Measurements from ENCODE around the gene SLC44A1. TPM values are rescaled to one million over a fixed set of nuclear protein-coding genes. Genes with fewer than 3 reads are reported as not detected.

SLC44A1 gene
- total RNA-seq, 4 donors from 2014 or later, result 45.3 to 74.9 (median 67.7) TPM

DNA sequence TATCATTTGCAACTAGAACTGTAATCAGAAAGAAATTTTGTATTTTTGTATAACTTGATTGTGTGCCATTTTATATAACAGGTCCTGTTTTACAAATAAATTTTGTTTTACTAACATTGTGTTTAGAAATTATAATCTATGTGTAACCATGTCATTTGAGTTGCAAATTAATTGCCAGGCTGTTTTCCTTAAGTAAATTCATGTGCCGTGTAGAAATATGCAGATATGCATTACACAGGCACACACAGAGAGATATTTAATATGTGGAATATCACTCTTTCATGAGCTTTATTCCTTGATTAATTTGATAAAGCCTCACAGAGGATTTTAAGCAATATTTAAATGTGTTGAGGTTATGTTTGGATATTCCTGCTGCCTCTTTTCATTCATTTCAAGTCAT lies 146.8 kb downstream of the SLC44A1 start:
- TF ChIP-seq POLR2A (IDR thresholded peaks at IDR 0.05), result no peak
- TF ChIP-seq EP300 (IDR thresholded peaks at IDR 0.05), result no peak
- TF ChIP-seq, protein P1, sequence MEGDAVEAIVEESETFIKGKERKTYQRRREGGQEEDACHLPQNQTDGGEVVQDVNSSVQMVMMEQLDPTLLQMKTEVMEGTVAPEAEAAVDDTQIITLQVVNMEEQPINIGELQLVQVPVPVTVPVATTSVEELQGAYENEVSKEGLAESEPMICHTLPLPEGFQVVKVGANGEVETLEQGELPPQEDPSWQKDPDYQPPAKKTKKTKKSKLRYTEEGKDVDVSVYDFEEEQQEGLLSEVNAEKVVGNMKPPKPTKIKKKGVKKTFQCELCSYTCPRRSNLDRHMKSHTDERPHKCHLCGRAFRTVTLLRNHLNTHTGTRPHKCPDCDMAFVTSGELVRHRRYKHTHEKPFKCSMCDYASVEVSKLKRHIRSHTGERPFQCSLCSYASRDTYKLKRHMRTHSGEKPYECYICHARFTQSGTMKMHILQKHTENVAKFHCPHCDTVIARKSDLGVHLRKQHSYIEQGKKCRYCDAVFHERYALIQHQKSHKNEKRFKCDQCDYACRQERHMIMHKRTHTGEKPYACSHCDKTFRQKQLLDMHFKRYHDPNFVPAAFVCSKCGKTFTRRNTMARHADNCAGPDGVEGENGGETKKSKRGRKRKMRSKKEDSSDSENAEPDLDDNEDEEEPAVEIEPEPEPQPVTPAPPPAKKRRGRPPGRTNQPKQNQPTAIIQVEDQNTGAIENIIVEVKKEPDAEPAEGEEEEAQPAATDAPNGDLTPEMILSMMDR (IDR thresholded peaks at IDR 0.05), result no peak
- Histone ChIP-seq H3K27me3 (no peaks in the 10 kb centered on the region), H3K36me3 (peaks cover 0 to 6% (median 0%) of the 10 kb centered on the region in 3 donors), H3K4me3 (no peak overlapping the region), H3K27ac (no peak overlapping the region), H3K9me3 (no peaks in the 10 kb centered on the region), H3K4me1 (peaks cover 0 to 3% (median 0%) of the 10 kb centered on the region in 4 donors)
- WGBS, 2 donors, result 79 to 81% methylated on average over 1 of the region's 1 CpG
- DNase-seq (ENCODE audit: low spot score in 2 of 2), result no peak

DNA sequence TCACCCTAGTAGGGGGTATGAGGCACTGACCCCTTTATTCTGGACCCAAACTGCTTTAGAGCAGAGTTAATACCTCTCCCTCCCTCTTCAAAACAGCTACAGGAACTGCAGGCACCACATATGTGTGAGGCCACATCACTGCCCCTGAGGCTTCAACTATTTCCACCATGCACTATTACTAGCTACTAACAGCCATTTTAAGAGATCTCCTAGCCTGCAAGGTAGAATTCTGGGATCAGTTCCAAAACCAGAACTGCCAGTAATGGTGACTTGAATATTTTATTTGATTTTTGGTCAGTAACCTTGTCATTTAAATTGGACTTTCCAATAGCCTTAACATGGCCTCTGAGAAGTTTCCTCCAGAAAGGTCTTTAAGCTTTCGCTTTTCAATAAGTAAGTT lies 148.1 kb downstream of the SLC44A1 start:
- Histone ChIP-seq H3K4me1 (peaks cover 0 to 3% (median 0%) of the 10 kb centered on the region in 4 donors), H3K27me3 (no peaks in the 10 kb centered on the region), H3K9me3 (no peaks in the 10 kb centered on the region), H3K36me3 (peaks cover 0 to 5% (median 0%) of the 10 kb centered on the region in 3 donors), H3K4me3 (no peak overlapping the region), H3K27ac (no peak overlapping the region)
- 97 to 100% methylated on average over 1 of the region's 1 CpG for WGBS, 2 donors
- TF ChIP-seq, protein P1 (IDR thresholded peaks at IDR 0.05), result no peak
- TF ChIP-seq POLR2A (IDR thresholded peaks at IDR 0.05) (no peak), EP300 (IDR thresholded peaks at IDR 0.05) (no peak)
- DNase-seq (ENCODE audit: low spot score in 2 of 2), result no peak

DNA sequence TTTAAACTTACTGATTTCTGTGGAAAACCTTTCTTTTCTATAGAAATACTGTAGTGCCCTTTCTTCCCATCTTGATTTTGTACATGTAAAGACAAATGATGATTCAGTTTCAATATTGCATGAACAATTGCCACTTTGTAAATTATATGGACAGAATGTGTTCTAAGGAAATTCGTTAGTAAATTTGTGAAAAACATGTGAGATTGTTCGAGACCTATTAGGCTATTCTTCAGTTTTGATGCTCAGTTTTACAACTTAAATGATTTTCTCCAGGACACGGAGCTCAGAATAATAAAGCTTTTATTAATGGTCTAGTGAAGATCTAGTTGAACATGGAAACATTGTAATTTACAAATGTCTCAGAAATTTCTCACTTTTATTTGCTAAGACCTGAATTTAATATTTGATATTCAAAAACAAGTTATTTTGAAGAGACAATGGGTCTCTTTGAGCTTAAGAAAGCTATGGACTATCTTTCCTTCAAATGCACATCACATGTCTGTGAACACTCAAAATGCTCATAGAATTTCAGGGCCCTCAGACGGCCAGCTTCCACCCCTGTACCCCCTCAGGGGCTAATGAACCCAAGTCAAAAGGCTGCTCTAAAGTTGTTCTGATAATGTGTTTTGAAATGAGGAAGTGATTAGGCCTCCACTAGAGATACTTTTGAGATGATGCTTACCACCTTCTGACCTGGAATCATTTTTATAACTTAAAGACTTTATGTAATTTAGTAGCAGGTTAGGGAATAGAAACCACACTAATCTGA lies 149.3 kb downstream of the SLC44A1 start:
- Histone ChIP-seq H3K4me3 (no peak overlapping the region), H3K4me1 (no peaks in the 10 kb centered on the region), H3K27me3 (no peaks in the 10 kb centered on the region), H3K9me3 (no peaks in the 10 kb centered on the region), H3K27ac (no peak overlapping the region), H3K36me3 (peaks cover 0 to 5% (median 0%) of the 10 kb centered on the region in 3 donors)
- 54 to 66% methylated on average over 4 of the region's 4 CpGs for WGBS, 2 donors
- TF ChIP-seq, protein P1 (IDR thresholded peaks at IDR 0.05), result no peak
- TF ChIP-seq EP300 (IDR thresholded peaks at IDR 0.05) (no peak), POLR2A (IDR thresholded peaks at IDR 0.05) (no peak)
- DNase-seq (ENCODE audit: low spot score in 2 of 2), result no peak

DNA sequence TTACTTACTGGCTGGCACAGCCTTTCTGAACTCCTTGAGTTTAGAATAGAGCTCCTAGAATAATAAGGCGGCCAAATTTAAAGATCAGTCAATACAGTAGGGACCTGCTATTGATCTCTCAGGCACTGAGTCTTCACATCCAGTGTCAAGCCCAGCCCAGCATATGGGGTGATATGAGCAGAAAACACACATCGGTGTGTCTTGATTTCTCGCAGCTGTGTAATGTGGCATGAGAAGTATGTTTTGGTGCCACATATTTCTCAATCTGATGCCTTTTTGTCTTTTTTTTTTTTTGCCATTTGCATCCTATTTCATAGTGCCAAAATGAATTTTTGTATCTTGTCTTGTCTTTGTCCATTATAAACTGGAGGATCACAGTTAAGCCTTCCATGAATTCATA lies 152.0 kb downstream of the SLC44A1 start:
- Histone ChIP-seq H3K4me3 (no peak overlapping the region), H3K4me1 (no peaks in the 10 kb centered on the region), H3K9me3 (no peaks in the 10 kb centered on the region), H3K27me3 (no peaks in the 10 kb centered on the region), H3K27ac (no peak overlapping the region), H3K36me3 (no peaks in the 10 kb centered on the region)
- WGBS, 2 donors, result 62 to 74% methylated on average over 3 of the region's 3 CpGs
- no peak for DNase-seq (ENCODE audit: low spot score in 2 of 2)
- TF ChIP-seq, protein P1 (IDR thresholded peaks at IDR 0.05), result no peak
- TF ChIP-seq EP300 (IDR thresholded peaks at IDR 0.05) (no peak), POLR2A (IDR thresholded peaks at IDR 0.05) (no peak)

- H3K27ac ChIP-seq, result no peak overlapping the region
- TF ChIP-seq, protein P1 (IDR thresholded peaks at IDR 0.05), result no peak
- no peak for TF ChIP-seq EP300 (IDR thresholded peaks at IDR 0.05)
- no peak for TF ChIP-seq POLR2A (IDR thresholded peaks at IDR 0.05)
- no peaks in the 10 kb centered on the region for H3K4me1 ChIP-seq
These were observed 152.4 kb downstream of the SLC44A1 start for GRCh38 chr9:105396901-105397300.

More at GRCh38 chr9:105396901-105397300, 152.4 kb downstream of the SLC44A1 start:
- DNase-seq (ENCODE audit: low spot score in 2 of 2), result no peak
- H3K4me3 ChIP-seq, result no peak overlapping the region
- H3K9me3 ChIP-seq, result no peaks in the 10 kb centered on the region
- H3K27me3 ChIP-seq, result no peaks in the 10 kb centered on the region
- no peaks in the 10 kb centered on the region for H3K36me3 ChIP-seq
- 41 to 53% methylated on average over 3 of the region's 3 CpGs for WGBS, 2 donors

Measured in tibial nerve (tissue), 4 donors.